ENCODE data around the gene ADGRF3.
"Not testable (repeated sequence)": the region's sequence is repeated elsewhere in the genome, so short reads cannot be mapped to it uniquely, and the experiment has no call there.

The ADGRF3 gene

GRCh38 chr2:26314243-26314642, 32.3 kb downstream of the ADGRF3 start:
- DNase-seq: no peak

- no peak for DNase-seq
Observed at GRCh38 chr2:26313446-26313845, 33.1 kb downstream of the ADGRF3 start.

GRCh38 chr2:26312471-26312870, 34.1 kb downstream of the ADGRF3 start:
- no peak for DNase-seq

- no peak for DNase-seq
Observed at GRCh38 chr2:26309921-26310320, 36.7 kb downstream of the ADGRF3 start.

- no peak for DNase-seq
Observed at GRCh38 chr2:26305540-26305939, 41.0 kb downstream of the ADGRF3 start.

- not testable (repeated sequence) for DNase-seq
Observed at GRCh38 chr2:26305094-26305493, 41.5 kb downstream of the ADGRF3 start.

- DNase-seq: no peak
Observed at GRCh38 chr2:26302846-26303245, 43.7 kb downstream of the ADGRF3 start.

- no peak for DNase-seq
Observed at GRCh38 chr2:26300234-26300925, 46.2 kb downstream of the ADGRF3 start.

- peak in 1 of 2 donors; percentile 52 for DNase-seq
Observed at GRCh38 chr2:26299471-26300101, 47.0 kb downstream of the ADGRF3 start.

- DNase-seq: peak in 1 of 2 donors; percentile 35
Observed at GRCh38 chr2:26298638-26299393, 47.8 kb downstream of the ADGRF3 start.

GRCh38 chr2:26298286-26298637, 48.3 kb downstream of the ADGRF3 start:
- no peak for DNase-seq

- no peak for DNase-seq
Observed at GRCh38 chr2:26297061-26297460, 49.5 kb downstream of the ADGRF3 start.

GRCh38 chr2:26295511-26295910, 51.1 kb downstream of the ADGRF3 start:
- no peak for DNase-seq

GRCh38 chr2:26292646-26293045, 53.9 kb downstream of the ADGRF3 start:
- DNase-seq: no peak

GRCh38 chr2:26290001-26290400, 56.6 kb downstream of the ADGRF3 start:
- DNase-seq: no peak

- DNase-seq: no peak
Observed at GRCh38 chr2:26285931-26286330, 60.7 kb downstream of the ADGRF3 start.

GRCh38 chr2:26284132-26284531, 62.5 kb downstream of the ADGRF3 start:
- DNase-seq: no peak

- no peak for DNase-seq
Observed at GRCh38 chr2:26283606-26284005, 63.0 kb downstream of the ADGRF3 start.

- no peak for DNase-seq
Observed at GRCh38 chr2:26281226-26281625, 65.4 kb downstream of the ADGRF3 start.

- no peak for DNase-seq
Observed at GRCh38 chr2:26279886-26280285, 66.7 kb downstream of the ADGRF3 start.

GRCh38 chr2:26276484-26277227, 69.9 kb downstream of the ADGRF3 start:
- no peak for DNase-seq

GRCh38 chr2:26274058-26274613, 72.5 kb downstream of the ADGRF3 start:
- DNase-seq: peak in 1 of 2 donors; percentile 24

GRCh38 chr2:26273501-26273900, 73.1 kb downstream of the ADGRF3 start:
- no peak for DNase-seq
